ENCODE results near the gene ZMYM2. TPM values are rescaled to one million over a fixed set of nuclear protein-coding genes. Genes with fewer than 3 reads are reported as not detected.

Gene ZMYM2
- total RNA-seq, 2 experiments from 2014 or later: 79.2 to 82.0 TPM

DNA sequence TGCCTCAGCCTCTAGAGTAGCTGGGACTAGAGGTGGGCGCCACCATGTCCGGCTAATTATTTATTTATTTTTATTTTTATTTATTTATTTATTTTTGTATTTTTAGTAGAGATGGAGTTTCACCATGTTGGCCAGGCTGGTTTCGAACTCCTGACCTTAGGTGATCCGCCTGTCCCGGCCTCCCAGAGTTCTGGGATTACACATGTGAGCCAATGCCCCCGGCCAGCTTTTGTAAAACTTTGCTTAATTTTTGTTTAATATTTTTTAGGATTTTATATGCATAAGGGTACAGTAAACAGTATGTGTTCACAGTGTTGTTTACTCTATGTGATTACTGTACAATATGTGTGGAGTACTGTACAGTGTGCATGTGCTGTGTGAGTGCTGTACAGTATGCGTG is 98.7 kb downstream of the ZMYM2 start:
- Mint-ChIP-seq H3K4me3 (no peak overlapping the region), H3K36me3 (ENCODE audit: low read depth) (peaks cover 50% of the 10 kb centered on the region), H3K9me3 (no peaks in the 10 kb centered on the region), H3K27ac (no peak overlapping the region), H3K27me3 (no peaks in the 10 kb centered on the region), H3K4me1 (ENCODE audit: low read depth) (no peaks in the 10 kb centered on the region)
- POLR2A ChIA-PET: no interaction called here
- no peak for TF ChIP-seq CTCF (IDR thresholded peaks at IDR 0.05)
- DNase-seq (no peak), ATAC-seq (no peak)
- intact Hi-C loops (cut with micrococcal nuclease): no loop called here
- CTCF ChIA-PET: no interaction called here

GRCh38 chr13:20057963-20058362 is 99.4 kb downstream of the ZMYM2 start:
- no peak for TF ChIP-seq CTCF (IDR thresholded peaks at IDR 0.05)
- ChIA-PET POLR2A (no interaction called here), CTCF (no interaction called here)
- intact Hi-C loops (cut with micrococcal nuclease): no loop called here
- Mint-ChIP-seq H3K4me1 (ENCODE audit: low read depth) (no peaks in the 10 kb centered on the region), H3K27me3 (no peaks in the 10 kb centered on the region), H3K27ac (no peak overlapping the region), H3K9me3 (no peaks in the 10 kb centered on the region), H3K4me3 (no peak overlapping the region), H3K36me3 (ENCODE audit: low read depth) (peaks cover 46% of the 10 kb centered on the region)
- no peak for ATAC-seq
- no peak for DNase-seq

GRCh38 chr13:20058476-20058875 is 99.9 kb downstream of the ZMYM2 start:
- no peaks in the 10 kb centered on the region for H3K9me3 Mint-ChIP-seq
- no peak overlapping the region for H3K4me3 Mint-ChIP-seq
- ChIA-PET POLR2A (no interaction called here), CTCF (no interaction called here)
- H3K27ac Mint-ChIP-seq: no peak overlapping the region
- ATAC-seq: no peak
- no peak for DNase-seq
- no peaks in the 10 kb centered on the region for H3K27me3 Mint-ChIP-seq
- peaks cover 44% of the 10 kb centered on the region for H3K36me3 Mint-ChIP-seq (ENCODE audit: low read depth)
- intact Hi-C loops (cut with micrococcal nuclease): no loop called here
- TF ChIP-seq CTCF (IDR thresholded peaks at IDR 0.05): no peak
- H3K4me1 Mint-ChIP-seq (ENCODE audit: low read depth): no peaks in the 10 kb centered on the region

DNA sequence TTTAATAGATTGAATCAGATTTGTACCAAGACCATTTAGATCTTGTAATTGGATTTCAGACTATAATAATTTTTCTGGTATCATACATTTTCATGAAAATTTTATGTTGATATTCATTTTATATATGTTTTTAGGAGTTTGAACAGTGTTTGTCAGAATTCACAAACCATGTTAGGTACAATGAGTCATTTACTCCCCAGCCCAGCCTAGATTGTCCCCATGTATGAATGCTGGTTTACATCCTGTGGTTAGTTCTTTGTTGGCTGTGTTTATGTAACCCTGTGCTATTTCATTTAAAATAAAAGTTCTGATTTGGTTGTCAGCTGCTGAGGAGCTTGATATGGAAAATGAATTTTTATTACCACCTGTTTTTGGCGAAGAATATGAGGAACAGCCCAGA is 105.6 kb downstream of the ZMYM2 start:
- H3K9me3 Mint-ChIP-seq: no peaks in the 10 kb centered on the region
- intact Hi-C loops (cut with micrococcal nuclease): no loop called here
- H3K4me1 Mint-ChIP-seq (ENCODE audit: low read depth): no peaks in the 10 kb centered on the region
- CTCF ChIA-PET: no interaction called here
- no peaks in the 10 kb centered on the region for H3K27me3 Mint-ChIP-seq
- H3K4me3 Mint-ChIP-seq: no peak overlapping the region
- DNase-seq (no peak), ATAC-seq (peak; percentile 37)
- H3K36me3 Mint-ChIP-seq (ENCODE audit: low read depth): peaks cover 32% of the 10 kb centered on the region
- POLR2A ChIA-PET: no interaction called here
- H3K27ac Mint-ChIP-seq: no peak overlapping the region
- TF ChIP-seq CTCF (IDR thresholded peaks at IDR 0.05): no peak

DNA sequence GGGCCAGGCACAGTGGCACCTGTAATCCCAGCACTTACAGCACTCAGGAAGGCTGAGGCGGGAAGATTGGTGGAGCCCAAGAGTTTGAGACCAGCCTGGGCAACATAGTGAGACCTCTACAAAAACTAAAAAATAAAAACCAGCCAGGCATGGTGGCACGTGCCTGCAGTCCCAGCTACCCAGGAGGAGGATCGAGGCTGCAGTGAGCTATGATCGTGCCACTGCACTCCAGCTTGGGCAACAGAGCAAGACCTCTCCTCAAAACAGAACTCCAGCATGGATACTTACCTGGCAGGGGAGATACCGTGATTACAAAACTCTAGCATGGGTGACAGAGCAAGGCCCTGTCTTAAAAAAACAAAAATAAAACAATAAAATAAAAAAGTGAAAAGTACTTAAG is 107.0 kb downstream of the ZMYM2 start:
- ATAC-seq (no peak), DNase-seq (no peak)
- CTCF ChIA-PET: interaction anchor here (1.2 kb wide), 1 partner anchor 96 kb away, joined by 3 read pairs; no protein-coding TSS in a partner anchor
- peaks cover 25% of the 10 kb centered on the region for H3K36me3 Mint-ChIP-seq (ENCODE audit: low read depth)
- H3K27me3 Mint-ChIP-seq: no peaks in the 10 kb centered on the region
- POLR2A ChIA-PET: no interaction called here
- intact Hi-C loops (cut with micrococcal nuclease): no loop called here
- H3K27ac Mint-ChIP-seq: no peak overlapping the region
- no peak for TF ChIP-seq CTCF (IDR thresholded peaks at IDR 0.05)
- no peak overlapping the region for H3K4me3 Mint-ChIP-seq
- H3K9me3 Mint-ChIP-seq: no peaks in the 10 kb centered on the region
- H3K4me1 Mint-ChIP-seq (ENCODE audit: low read depth): no peaks in the 10 kb centered on the region

All from activated CD8-positive, alpha-beta T cell treated with anti-CD3 and anti-CD28 coated beads for 36 hours (primary cell).